ENCODE results near the gene SKI. TPM values are rescaled to one million over a fixed set of nuclear protein-coding genes. Genes with fewer than 3 reads are reported as not detected.

The SKI gene
- total and polyA plus RNA-seq, 10 of the 15 experiments (the other 5 are each of a cell fraction or from before 2014, with no cell fraction given): 0.03 to 14.9 (median 0.96) TPM

DNA sequence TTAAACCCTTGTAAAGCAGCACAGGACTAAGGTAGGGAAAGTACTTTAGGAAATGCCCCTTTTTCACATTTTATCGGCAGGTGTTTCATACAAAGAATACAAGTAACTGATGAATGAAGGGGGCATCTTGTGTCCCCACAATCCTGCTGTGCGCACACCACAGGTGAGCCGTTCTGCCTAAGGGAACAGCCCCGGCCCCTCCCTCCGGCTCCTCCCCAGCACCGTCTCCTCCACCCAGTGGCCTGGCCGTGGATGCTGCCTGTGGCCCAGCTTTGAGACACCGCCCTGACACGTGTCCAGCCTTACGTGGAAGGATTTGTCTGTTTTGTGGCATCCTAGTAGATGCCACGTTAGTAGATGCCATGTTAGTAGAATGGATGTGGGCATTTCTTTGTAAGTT, 46.4 kb upstream of the SKI start:
- FAIRE-seq: no peak
- Histone ChIP-seq H3K36me3 (ENCODE audit: control insufficient read depth in 2 of 2, insufficient read depth in 2 of 2, low read length in 1 of 2) (no peaks in the 10 kb centered on the region), H3K9me3 (replicated peaks; ENCODE audit: control insufficient read depth, insufficient read depth, low read length) (no peaks in the 10 kb centered on the region), H4K20me1 (ENCODE audit: control insufficient read depth, insufficient read depth) (no peaks in the 10 kb centered on the region), H3K4me3 (no peak overlapping the region), H3K27me3 (replicated peaks in 1 of 2; ENCODE audit: control insufficient read depth in 2 of 2, insufficient read depth in 2 of 2, low read length in 1 of 2) (no peaks in the 10 kb centered on the region), H2AFZ (ENCODE audit: control insufficient read depth, low read depth, low read length) (no peak overlapping the region), H3K79me2 (ENCODE audit: control insufficient read depth, insufficient read depth, low read length) (no peaks in the 10 kb centered on the region), H3K4me1 (ENCODE audit: control insufficient read depth, insufficient read depth, low read length) (no peaks in the 10 kb centered on the region), H3K9ac (ENCODE audit: control insufficient read depth, insufficient read depth, low read length) (no peak overlapping the region), H3K27ac (ENCODE audit: control insufficient read depth, insufficient read depth) (no peak overlapping the region), H3K4me2 (ENCODE audit: control insufficient read depth, insufficient read depth) (no peak overlapping the region)
- no peak for TF ChIP-seq CREM (IDR thresholded peaks at IDR 0.05; ENCODE audit: low read depth)
- no peak for TF ChIP-seq TCF12 (IDR thresholded peaks at IDR 0.05; ENCODE audit: low read depth, low read length)
- no peak for TF ChIP-seq SKIL (IDR thresholded peaks at IDR 0.05; ENCODE audit: low read depth, poor library complexity, severe bottlenecking)
- no peak for TF ChIP-seq GATAD2B (conservative IDR thresholded peaks at IDR 0.05; ENCODE audit: low read depth)
- no peak for TF ChIP-seq EZH2 (IDR thresholded peaks at IDR 0.05; ENCODE audit: borderline replicate concordance, control insufficient read depth, low read depth, low read length)
- no peak for TF ChIP-seq ZNF687 (IDR thresholded peaks at IDR 0.05)
- no peak for TF ChIP-seq SREBF2 (IDR thresholded peaks at IDR 0.05; ENCODE audit: low read length)
- TF ChIP-seq RELB (IDR thresholded peaks at IDR 0.05; ENCODE audit: low read depth): no peak
- TF ChIP-seq, protein P1, sequence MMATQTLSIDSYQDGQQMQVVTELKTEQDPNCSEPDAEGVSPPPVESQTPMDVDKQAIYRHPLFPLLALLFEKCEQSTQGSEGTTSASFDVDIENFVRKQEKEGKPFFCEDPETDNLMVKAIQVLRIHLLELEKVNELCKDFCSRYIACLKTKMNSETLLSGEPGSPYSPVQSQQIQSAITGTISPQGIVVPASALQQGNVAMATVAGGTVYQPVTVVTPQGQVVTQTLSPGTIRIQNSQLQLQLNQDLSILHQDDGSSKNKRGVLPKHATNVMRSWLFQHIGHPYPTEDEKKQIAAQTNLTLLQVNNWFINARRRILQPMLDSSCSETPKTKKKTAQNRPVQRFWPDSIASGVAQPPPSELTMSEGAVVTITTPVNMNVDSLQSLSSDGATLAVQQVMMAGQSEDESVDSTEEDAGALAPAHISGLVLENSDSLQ (IDR thresholded peaks at IDR 0.05): no peak
- DNase-seq (ENCODE audit: low read depth, low spot score): no peak
- in situ Hi-C loops (cut with MboI) (no loop called here), intact Hi-C loops (cut with micrococcal nuclease; ENCODE audit: unreplicated experiment) (no loop called here)
- RAD21 ChIA-PET (ENCODE audit: unreplicated experiment): no interaction called here
- POLR2A ChIA-PET: no interaction called here
- CTCF ChIA-PET: no interaction called here
- WGBS (ENCODE audit: insufficient coverage, insufficient replicate concordance, low lambda C conversion rate, missing lambda C conversion rate): 87% methylated on average over 11 of the region's 11 CpGs
- no TSS peak for BruUV-seq (replicated peaks)
- SMC1A ChIA-PET (ENCODE audit: uncharacterized antibody, unreplicated experiment): no interaction called here
- ATAC-seq: no peak
